ENCODE measurements around the gene PARVA. TPM values are rescaled to one million over a fixed set of nuclear protein-coding genes. Genes with fewer than 3 reads are reported as not detected.

PARVA gene
- total and polyA plus RNA-seq, 2 of the 4 experiments (the other 2 are of a cell fraction), result 65.2 to 80.2 TPM

GRCh38 chr11:12518606-12519385 is 141.4 kb downstream of the PARVA start:
- no peak overlapping the region for H3K56ac ChIP-seq (ENCODE audit: extremely low read depth, insufficient read depth, low read length)
- intact Hi-C loops (cut with micrococcal nuclease), result no loop called here
- no peak overlapping the region for H3K9ac ChIP-seq (ENCODE audit: low read depth, low read length)
- H2BK5ac ChIP-seq (ENCODE audit: low read depth, low read length, poor library complexity, severe bottlenecking), result no peak overlapping the region
- no peak overlapping the region for H4K8ac ChIP-seq (ENCODE audit: low read depth in 2 of 2, low read length in 2 of 2)
- ATAC-seq (ENCODE audit: low read depth), result no peak
- H2AK9ac ChIP-seq (replicated peaks; ENCODE audit: low read depth, low read length, poor library complexity), result no peak overlapping the region
- H3K27me3 ChIP-seq (ENCODE audit: control insufficient read depth, insufficient read depth, low read length), result no peaks in the 10 kb centered on the region
- H3K79me1 ChIP-seq (ENCODE audit: low read depth in 1 of 2, low read length in 2 of 2), result peaks cover 0 to 40% of the 10 kb centered on the region in 2 experiments; a peak in 3 of 4 replicates
- CTCF ChIA-PET, result no interaction called here
- H3K36me3 ChIP-seq (ENCODE audit: control insufficient read depth, insufficient read depth, low read length), result peaks cover 54% of the 10 kb centered on the region
- no peak overlapping the region for H4K5ac ChIP-seq (ENCODE audit: low read depth, low read length)
- H4K20me1 ChIP-seq (ENCODE audit: insufficient read depth, low read length), result no peaks in the 10 kb centered on the region
- peaks cover 7% of the 10 kb centered on the region; the same call in 1 of the 2 replicates for H3K4me1 ChIP-seq (ENCODE audit: control insufficient read depth, insufficient read depth, low read length)
- no peak overlapping the region for H3K4me2 ChIP-seq (ENCODE audit: low read depth, low read length)
- no peak overlapping the region for H4K91ac ChIP-seq (ENCODE audit: insufficient read depth, low read depth, low read length)
- dilution Hi-C loops (cut with HindIII; ENCODE audit: low sequenced_read_pairs, unreplicated experiment), result no loop called here
- no TSS peak for BruUV-seq (replicated peaks)
- H3K23ac ChIP-seq (ENCODE audit: low read depth, low read length), result no peak overlapping the region
- no peaks in the 10 kb centered on the region for H3K9me3 ChIP-seq (ENCODE audit: control insufficient read depth, insufficient read depth, low read length)
- H3K9me1 ChIP-seq (ENCODE audit: insufficient read depth, low read length), result peaks cover 20% of the 10 kb centered on the region
- no peak overlapping the region for H3K4ac ChIP-seq (ENCODE audit: low read depth, low read length)
- in situ Hi-C loops (cut with MboI; ENCODE audit: low sequenced_read_pairs), result no loop called here
- POLR2A ChIA-PET (ENCODE audit: unreplicated experiment), result no interaction called here
- no peak overlapping the region for H2AFZ ChIP-seq (replicated peaks; ENCODE audit: low read length, poor library complexity)
- H2AK5ac ChIP-seq (ENCODE audit: low read depth, low read length), result no peak overlapping the region
- no peak overlapping the region for H2BK20ac ChIP-seq (ENCODE audit: low read depth, low read length)
- no peak for DNase-seq
- H2BK15ac ChIP-seq (ENCODE audit: low read depth, low read length), result no peak overlapping the region
- no peak overlapping the region for H2BK120ac ChIP-seq (ENCODE audit: low read depth, low read length)
- no peak overlapping the region for H3K27ac ChIP-seq (ENCODE audit: insufficient read depth, low read length)
- H3K4me3 ChIP-seq (ENCODE audit: insufficient read depth, low read depth, low read length), result no peak overlapping the region
- no peak overlapping the region for H3K18ac ChIP-seq (ENCODE audit: low read depth, low read length)
- H3K14ac ChIP-seq (replicated peaks; ENCODE audit: low read depth, low read length), result no peak overlapping the region
- TF ChIP-seq SMC3 (IDR thresholded peaks at IDR 0.05; ENCODE audit: low read depth, low read length), result no peak
- TF ChIP-seq POLR2A (IDR thresholded peaks at IDR 0.05; ENCODE audit: low read depth, low read length), result no peak
- TF ChIP-seq CTCF (conservative IDR thresholded peaks at IDR 0.05; ENCODE audit: low read depth, low read length), result no peak
- no peak for TF ChIP-seq BHLHE40 (IDR thresholded peaks at IDR 0.05; ENCODE audit: low read depth, low read length)
- no peak for TF ChIP-seq RCOR1 (IDR thresholded peaks at IDR 0.05; ENCODE audit: insufficient replicate concordance, low read length)
- TF ChIP-seq MXI1 (IDR thresholded peaks at IDR 0.05; ENCODE audit: borderline replicate concordance, low read depth, low read length), result no peak
- TF ChIP-seq RAD21 (IDR thresholded peaks at IDR 0.05; ENCODE audit: low read length), result no peak
- no peak for TF ChIP-seq RFX5 (IDR thresholded peaks at IDR 0.05; ENCODE audit: low read depth, low read length)
- TF ChIP-seq MAFK (IDR thresholded peaks at IDR 0.05; ENCODE audit: low read depth, low read length), result no peak
- no peak for TF ChIP-seq ELK1 (IDR thresholded peaks at IDR 0.05; ENCODE audit: borderline replicate concordance, low read depth, low read length)
- TF ChIP-seq MAZ (IDR thresholded peaks at IDR 0.05; ENCODE audit: borderline replicate concordance, low read depth, low read length), result no peak
- TF ChIP-seq CEBPB (IDR thresholded peaks at IDR 0.05; ENCODE audit: low read depth, low read length), result no peak
- no peak for TF ChIP-seq FOS (IDR thresholded peaks at IDR 0.05; ENCODE audit: low read depth, low read length)
- WGBS, 2 experiments (ENCODE audit: extremely low coverage in 2 of 2, insufficient read length in 1 of 2), result 92% methylated on average over 12 of the region's 15 CpGs; no CpG with 5 or more reads in 1 of the 2 experiments
